Measurements from ENCODE around the gene FAM161A. TPM values are rescaled to one million over a fixed set of nuclear protein-coding genes. Genes with fewer than 3 reads are reported as not detected.
"Not testable (repeated sequence)": the region's sequence is repeated elsewhere in the genome, so short reads cannot be mapped to it uniquely, and the experiment has no call there.

The FAM161A gene
- total RNA-seq, 4 donors from 2014 or later = 0.57 to 7.4 (median 1.3) TPM

GRCh38 chr2:61807036-61807757, 46.7 kb downstream of the FAM161A start:
- TF ChIP-seq CTCF (IDR thresholded peaks at IDR 0.05) (no peak), POLR2A (IDR thresholded peaks at IDR 0.05) (no peak)
- Histone ChIP-seq H3K27me3 (no peaks in the 10 kb centered on the region), H3K9me3 (no peaks in the 10 kb centered on the region), H3K27ac (no peak overlapping the region), H3K36me3 (no peaks in the 10 kb centered on the region), H3K4me1 (no peaks in the 10 kb centered on the region), H3K4me3 (no peak overlapping the region)
- no peak for DNase-seq

DNA sequence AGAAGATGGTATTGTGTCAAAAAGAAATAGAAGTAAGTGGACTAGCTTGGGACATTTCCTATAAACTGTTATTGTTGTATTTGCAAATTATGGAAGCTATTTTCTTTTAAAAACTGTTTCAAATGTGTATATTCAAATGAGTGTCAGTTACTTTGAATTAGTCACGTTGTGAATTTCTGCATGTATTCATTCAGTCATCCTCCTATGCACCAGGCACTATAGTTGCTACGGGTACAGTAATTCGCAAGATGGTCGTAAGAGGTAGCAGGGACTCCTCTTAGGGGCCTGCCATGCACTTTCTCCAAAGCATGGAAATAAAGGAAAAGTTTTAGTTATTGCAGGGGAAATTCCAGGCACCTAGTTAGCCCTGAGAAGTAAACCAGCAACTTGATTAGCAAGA, 51.3 kb downstream of the FAM161A start:
- H3K27ac ChIP-seq = no peak overlapping the region
- TF ChIP-seq CTCF (IDR thresholded peaks at IDR 0.05) = no peak
- TF ChIP-seq POLR2A (IDR thresholded peaks at IDR 0.05) = no peak
- no peaks in the 10 kb centered on the region for H3K36me3 ChIP-seq
- no peak for DNase-seq
- H3K4me1 ChIP-seq = no peaks in the 10 kb centered on the region
- no peak overlapping the region for H3K4me3 ChIP-seq
- no peaks in the 10 kb centered on the region for H3K27me3 ChIP-seq
- H3K9me3 ChIP-seq = no peaks in the 10 kb centered on the region

GRCh38 chr2:61799099-61799498, 54.8 kb downstream of the FAM161A start:
- Histone ChIP-seq H3K36me3 (no peaks in the 10 kb centered on the region), H3K9me3 (no peaks in the 10 kb centered on the region), H3K4me1 (no peaks in the 10 kb centered on the region), H3K4me3 (no peak overlapping the region), H3K27ac (no peak overlapping the region), H3K27me3 (no peaks in the 10 kb centered on the region)
- TF ChIP-seq CTCF (IDR thresholded peaks at IDR 0.05) = no peak
- TF ChIP-seq POLR2A (IDR thresholded peaks at IDR 0.05) = no peak
- no peak for DNase-seq

- H3K27me3 ChIP-seq, H3K36me3 ChIP-seq, H3K4me3 ChIP-seq, H3K27ac ChIP-seq, H3K4me1 ChIP-seq, DNase-seq, H3K9me3 ChIP-seq: not testable (repeated sequence)
Observed at GRCh38 chr2:61797446-61797845, 56.4 kb downstream of the FAM161A start.

DNA sequence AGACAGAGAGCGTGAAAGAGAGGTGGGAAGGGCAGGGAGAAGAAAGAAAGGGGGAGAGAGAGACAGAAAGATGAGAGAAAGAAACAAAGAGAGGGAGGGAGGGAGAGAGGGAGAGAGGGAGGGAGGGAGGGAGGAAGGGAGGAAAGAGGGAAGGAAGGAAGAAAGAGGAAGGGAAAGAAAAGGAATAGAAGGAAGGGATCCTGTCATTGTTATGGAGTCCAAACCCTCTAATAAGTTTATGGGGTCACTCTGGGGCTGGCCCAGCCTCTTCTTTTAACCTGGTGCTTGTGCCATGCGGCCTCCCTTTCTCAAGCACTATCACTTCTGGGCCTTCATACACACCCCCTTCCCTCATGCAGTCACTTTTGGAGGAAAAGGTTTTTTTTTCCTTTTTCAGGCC, 58.5 kb downstream of the FAM161A start:
- no peaks in the 10 kb centered on the region for H3K36me3 ChIP-seq
- H3K27me3 ChIP-seq = no peaks in the 10 kb centered on the region
- no peaks in the 10 kb centered on the region for H3K9me3 ChIP-seq
- H3K4me1 ChIP-seq = peaks cover 0 to 7% (median 0%) of the 10 kb centered on the region in 4 donors
- TF ChIP-seq CTCF (IDR thresholded peaks at IDR 0.05) = no peak
- TF ChIP-seq POLR2A (IDR thresholded peaks at IDR 0.05) = no peak
- no peak for DNase-seq
- no peak overlapping the region for H3K4me3 ChIP-seq
- H3K27ac ChIP-seq = no peak overlapping the region

GRCh38 chr2:61793389-61793836, 60.4 kb downstream of the FAM161A start:
- Histone ChIP-seq H3K9me3 (no peaks in the 10 kb centered on the region), H3K4me1 (peaks cover 0 to 7% (median 0%) of the 10 kb centered on the region in 4 donors), H3K27ac (no peak overlapping the region), H3K27me3 (no peaks in the 10 kb centered on the region), H3K36me3 (no peaks in the 10 kb centered on the region), H3K4me3 (peak overlapping the region in 2 of 4 donors; percentile 12 to 24)
- TF ChIP-seq POLR2A (IDR thresholded peaks at IDR 0.05) = no peak
- TF ChIP-seq CTCF (IDR thresholded peaks at IDR 0.05) = peak; percentile 35 to 73 (median 64)
- peak; percentile 66 to 80 (median 74) for DNase-seq

Measured in Peyer's patch (tissue), 4 donors.